ENCODE results near the gene NIFK. TPM values are rescaled to one million over a fixed set of nuclear protein-coding genes. Genes with fewer than 3 reads are reported as not detected.

NIFK gene
- total RNA-seq, 2 experiments from 2014 or later, result 78.1 to 107 TPM

GRCh38 chr2:121699421-121700333, 37.0 kb downstream of the NIFK start:
- CTCF ChIA-PET (ENCODE audit: unreplicated experiment), result interaction anchor here (0.5 kb wide), 1 partner anchor 44 kb away, joined by 3 read pairs; no protein-coding TSS in a partner anchor

GRCh38 chr2:121698318-121698930, 38.3 kb downstream of the NIFK start:
- intact Hi-C loops (cut with micrococcal nuclease; ENCODE audit: unreplicated experiment), result no loop called here
- Histone ChIP-seq H3K9me3 (ENCODE audit: low read length) (no peaks in the 10 kb centered on the region), H3K27ac (ENCODE audit: low read depth, low read length, poor library complexity, severe bottlenecking) (no peak overlapping the region), H3K4me3 (ENCODE audit: low read depth, low read length, poor library complexity, severe bottlenecking) (no peak overlapping the region), H3K4me2 (ENCODE audit: low read length) (no peak overlapping the region), H3K36me3 (ENCODE audit: insufficient read depth, low read length) (no peaks in the 10 kb centered on the region), H3K9me2 (ENCODE audit: insufficient read depth, low read length) (no peaks in the 10 kb centered on the region), H3K4me1 (ENCODE audit: insufficient read depth, low read length, poor library complexity, severe bottlenecking) (peaks cover 7% of the 10 kb centered on the region), H2AFZ (ENCODE audit: low read length) (no peak overlapping the region), H3K79me2 (ENCODE audit: insufficient read depth, low read depth, low read length) (no peaks in the 10 kb centered on the region), H4K20me1 (ENCODE audit: insufficient read depth, low read length) (no peaks in the 10 kb centered on the region)
- no TSS peak for BruUV-seq (replicated peaks)
- CTCF ChIA-PET (ENCODE audit: unreplicated experiment), result no interaction called here
- POLR2A ChIA-PET, result interaction anchor here (1.2 kb wide), 1 partner anchor 167 kb away, joined by 3 read pairs; the partner anchor contains the start of gene RNU4ATAC
- no peak for TF ChIP-seq EZH2phosphoT487 (IDR thresholded peaks at IDR 0.05; ENCODE audit: borderline replicate concordance, low read depth, low read length)
- TF ChIP-seq CTCF (conservative IDR thresholded peaks at IDR 0.05; ENCODE audit: low read length), result no peak
- no peak for DNase-seq (ENCODE audit: low spot score)

More at GRCh38 chr2:121699421-121700333, 37.0 kb downstream of the NIFK start:
- no peaks in the 10 kb centered on the region for H4K20me1 ChIP-seq (ENCODE audit: insufficient read depth, low read length)
- H3K4me3 ChIP-seq (ENCODE audit: low read depth, low read length, poor library complexity, severe bottlenecking), result no peak overlapping the region
- peak overlapping the region; percentile 37 for H3K4me2 ChIP-seq (ENCODE audit: low read length)
- peak; percentile 40 for DNase-seq (ENCODE audit: low spot score)
- BruUV-seq (replicated peaks), result no TSS peak
- H3K27ac ChIP-seq (ENCODE audit: low read depth, low read length, poor library complexity, severe bottlenecking), result no peak overlapping the region
- no peak for TF ChIP-seq CTCF (conservative IDR thresholded peaks at IDR 0.05; ENCODE audit: low read length)
- TF ChIP-seq EZH2phosphoT487 (IDR thresholded peaks at IDR 0.05; ENCODE audit: borderline replicate concordance, low read depth, low read length), result no peak
- POLR2A ChIA-PET, result interaction anchor here (0.6 to 1.4 kb wide), 6 partner anchors 8 to 276 kb away, joined by 3 to 4 read pairs (median 3); partner anchors contain the start of gene RNU4ATAC
- no peaks in the 10 kb centered on the region for H3K79me2 ChIP-seq (ENCODE audit: insufficient read depth, low read depth, low read length)
- H3K36me3 ChIP-seq (ENCODE audit: insufficient read depth, low read length), result no peaks in the 10 kb centered on the region
- peak overlapping the region; percentile 86 for H2AFZ ChIP-seq (ENCODE audit: low read length)
- H3K9me3 ChIP-seq (ENCODE audit: low read length), result no peaks in the 10 kb centered on the region
- intact Hi-C loops (cut with micrococcal nuclease; ENCODE audit: unreplicated experiment), result no loop called here
- H3K4me1 ChIP-seq (ENCODE audit: insufficient read depth, low read length, poor library complexity, severe bottlenecking), result peaks cover 7% of the 10 kb centered on the region
- no peaks in the 10 kb centered on the region for H3K9me2 ChIP-seq (ENCODE audit: insufficient read depth, low read length)
